Colonic mucosa (tissue), 4 donors: Measurements from ENCODE around the gene KIFAP3. TPM values are rescaled to one million over a fixed set of nuclear protein-coding genes. Genes with fewer than 3 reads are reported as not detected.

Experiments
- DNase-seq: peaks from one replicate; pipeline ENCODE4 v3.0.0-alpha.2; 2020
- H3K27ac ChIP-seq: fragments of 200-600 bp; one replicate; pipeline ENCODE4 v1.8.0; 2021
- H3K27me3 ChIP-seq: fragments of 200-600 bp; one replicate; pipeline ENCODE4 v1.8.0; 2021
- H3K36me3 ChIP-seq: fragments of 200-600 bp; one replicate; pipeline ENCODE4 v1.8.0; 2021
- H3K4me1 ChIP-seq: fragments of 200-600 bp; one replicate; pipeline ENCODE4 v1.8.0; 2021; ENCODE audit warnings: mild to moderate bottlenecking
- H3K4me3 ChIP-seq: fragments of 200-600 bp; one replicate; pipeline ENCODE4 v1.8.0; 2021
- H3K9ac ChIP-seq, 2 donors: one replicate each; pipeline ENCODE4 v1.7.0; 2013; ENCODE audit warnings: control low read depth in 2 of 2, low read depth in 2 of 2, low read length in 2 of 2
- H3K9me3 ChIP-seq: fragments of 200-600 bp; one replicate; pipeline ENCODE4 v1.8.0; 2021
- intact Hi-C: fragments of 100-400 bp; cut with DNase I; formaldehyde crosslinking; loops from one replicate; pipeline ENCODE4 v1.14.1; 2022
- total RNA-seq, 2 donors: library from RNA; stranded (reverse); fragmentation: NEBNext Ultra II Directional in 1 of 2; extraction: Animal tissue kit (Norgen Biotek cat#: 25700) in 1 of 2; gene quantifications; one replicate each; pipeline ENCODE4 v1.2.1, GENCODE V29; 2021
- TF ChIP-seq, protein P1 (sequence below): fragments of 200-600 bp; IDR thresholded peaks from one replicate; pipeline ENCODE4 v1.8.0; 2022; ENCODE audit warnings: antibody characterized with exemption, mild to moderate bottlenecking
- donor health status: healthy.
- donor health status: DM: no; HTN: no; CAD: no.
- donor health status: DM: no; HTN: no; CAD: no.

Gene KIFAP3
- total RNA-seq, 2 donors from 2014 or later: 18.3 to 27.6 TPM

DNA sequence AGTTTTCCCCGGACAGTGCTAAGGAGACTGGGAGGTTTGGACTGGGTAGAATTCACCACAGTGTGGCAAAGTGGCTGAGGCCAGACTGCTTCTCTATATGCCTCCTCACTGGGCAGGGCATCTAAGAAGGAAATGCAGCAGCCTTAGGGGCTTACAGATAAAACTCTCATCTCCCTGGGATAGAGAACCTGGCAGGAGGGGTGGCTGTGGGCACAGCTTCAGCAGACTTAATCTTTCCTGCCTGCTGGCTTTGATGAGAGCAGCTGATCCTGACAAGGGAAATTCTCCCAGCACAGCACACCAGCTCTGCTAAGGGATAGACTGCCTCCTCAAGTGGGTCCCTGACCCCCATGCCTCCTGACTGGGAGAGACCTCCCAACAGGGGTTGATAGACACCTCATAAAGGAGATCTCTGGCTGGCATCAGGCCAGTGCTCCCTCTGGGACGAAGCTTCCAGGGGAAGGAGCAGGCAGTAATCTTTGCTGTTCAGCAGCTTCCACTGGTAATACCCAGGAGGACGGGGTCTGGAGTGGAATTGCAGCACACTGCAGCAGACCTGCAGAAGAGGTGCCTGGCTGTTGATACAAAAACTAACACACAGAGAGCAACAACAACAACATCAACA, 25.2 kb downstream of the KIFAP3 start:
- H3K4me1 ChIP-seq: no peaks in the 10 kb centered on the region
- H3K9me3 ChIP-seq: no peaks in the 10 kb centered on the region
- intact Hi-C loops: no loop called here
- TF ChIP-seq, protein P1, sequence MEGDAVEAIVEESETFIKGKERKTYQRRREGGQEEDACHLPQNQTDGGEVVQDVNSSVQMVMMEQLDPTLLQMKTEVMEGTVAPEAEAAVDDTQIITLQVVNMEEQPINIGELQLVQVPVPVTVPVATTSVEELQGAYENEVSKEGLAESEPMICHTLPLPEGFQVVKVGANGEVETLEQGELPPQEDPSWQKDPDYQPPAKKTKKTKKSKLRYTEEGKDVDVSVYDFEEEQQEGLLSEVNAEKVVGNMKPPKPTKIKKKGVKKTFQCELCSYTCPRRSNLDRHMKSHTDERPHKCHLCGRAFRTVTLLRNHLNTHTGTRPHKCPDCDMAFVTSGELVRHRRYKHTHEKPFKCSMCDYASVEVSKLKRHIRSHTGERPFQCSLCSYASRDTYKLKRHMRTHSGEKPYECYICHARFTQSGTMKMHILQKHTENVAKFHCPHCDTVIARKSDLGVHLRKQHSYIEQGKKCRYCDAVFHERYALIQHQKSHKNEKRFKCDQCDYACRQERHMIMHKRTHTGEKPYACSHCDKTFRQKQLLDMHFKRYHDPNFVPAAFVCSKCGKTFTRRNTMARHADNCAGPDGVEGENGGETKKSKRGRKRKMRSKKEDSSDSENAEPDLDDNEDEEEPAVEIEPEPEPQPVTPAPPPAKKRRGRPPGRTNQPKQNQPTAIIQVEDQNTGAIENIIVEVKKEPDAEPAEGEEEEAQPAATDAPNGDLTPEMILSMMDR: no peak
- no peak overlapping the region for H3K27ac ChIP-seq
- no peak for DNase-seq
- no peak overlapping the region for H3K9ac ChIP-seq
- H3K27me3 ChIP-seq: no peaks in the 10 kb centered on the region
- H3K4me3 ChIP-seq: no peak overlapping the region
- no peaks in the 10 kb centered on the region for H3K36me3 ChIP-seq

DNA sequence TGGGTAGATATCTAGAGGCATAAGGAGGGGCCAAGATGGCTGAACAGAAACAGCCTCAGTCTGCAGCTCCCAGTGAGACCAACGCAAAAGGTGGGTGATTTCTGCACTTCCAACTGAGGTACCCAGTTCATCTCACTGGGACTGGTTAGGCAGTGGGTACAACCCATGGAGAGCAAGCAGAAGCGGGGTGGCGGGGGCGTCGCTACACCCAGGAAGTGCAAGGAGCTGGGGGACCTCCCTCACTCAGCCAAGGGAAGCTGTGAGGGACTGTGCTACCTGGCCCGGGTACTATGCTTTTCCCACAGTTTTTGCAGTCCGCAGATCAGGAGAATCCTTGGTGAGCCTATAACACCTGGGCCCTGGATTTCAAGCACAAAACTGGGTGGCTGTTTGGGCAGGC, 26.0 kb downstream of the KIFAP3 start:
- no peak for DNase-seq
- no peaks in the 10 kb centered on the region for H3K9me3 ChIP-seq

DNA sequence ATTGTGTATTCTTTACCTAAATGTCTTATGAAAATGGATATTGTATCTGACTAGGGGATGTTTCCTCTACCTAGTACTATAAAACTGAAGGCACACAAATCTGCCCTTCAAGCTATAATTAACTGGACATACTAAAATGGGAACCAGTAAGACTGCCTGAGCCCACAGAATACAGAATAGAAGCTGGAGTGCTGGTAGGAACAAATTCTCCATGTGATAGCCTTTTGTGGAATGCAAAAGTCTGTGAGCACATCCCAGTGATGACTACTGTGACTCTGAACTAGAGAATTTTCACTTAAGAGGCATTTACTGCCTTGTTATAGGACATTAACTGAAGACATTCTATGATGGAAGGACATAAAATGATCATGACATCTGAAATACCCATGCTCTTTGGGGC, 30.3 kb downstream of the KIFAP3 start:
- no peaks in the 10 kb centered on the region for H3K36me3 ChIP-seq
- no peak overlapping the region for H3K9ac ChIP-seq
- no peak for DNase-seq
- intact Hi-C loops: no loop called here
- H3K9me3 ChIP-seq: no peaks in the 10 kb centered on the region
- H3K4me3 ChIP-seq: no peak overlapping the region
- TF ChIP-seq, protein P1: no peak
- no peak overlapping the region for H3K27ac ChIP-seq
- no peaks in the 10 kb centered on the region for H3K27me3 ChIP-seq
- no peaks in the 10 kb centered on the region for H3K4me1 ChIP-seq

More for the DNA sequence above, 26.0 kb downstream of the KIFAP3 start:
- Histone ChIP-seq H3K4me3 (no peak overlapping the region), H3K4me1 (no peaks in the 10 kb centered on the region), H3K27me3 (no peaks in the 10 kb centered on the region), H3K27ac (no peak overlapping the region), H3K9ac (no peak overlapping the region), H3K36me3 (no peaks in the 10 kb centered on the region)
- TF ChIP-seq, protein P1: no peak
- intact Hi-C loops: no loop called here

DNA sequence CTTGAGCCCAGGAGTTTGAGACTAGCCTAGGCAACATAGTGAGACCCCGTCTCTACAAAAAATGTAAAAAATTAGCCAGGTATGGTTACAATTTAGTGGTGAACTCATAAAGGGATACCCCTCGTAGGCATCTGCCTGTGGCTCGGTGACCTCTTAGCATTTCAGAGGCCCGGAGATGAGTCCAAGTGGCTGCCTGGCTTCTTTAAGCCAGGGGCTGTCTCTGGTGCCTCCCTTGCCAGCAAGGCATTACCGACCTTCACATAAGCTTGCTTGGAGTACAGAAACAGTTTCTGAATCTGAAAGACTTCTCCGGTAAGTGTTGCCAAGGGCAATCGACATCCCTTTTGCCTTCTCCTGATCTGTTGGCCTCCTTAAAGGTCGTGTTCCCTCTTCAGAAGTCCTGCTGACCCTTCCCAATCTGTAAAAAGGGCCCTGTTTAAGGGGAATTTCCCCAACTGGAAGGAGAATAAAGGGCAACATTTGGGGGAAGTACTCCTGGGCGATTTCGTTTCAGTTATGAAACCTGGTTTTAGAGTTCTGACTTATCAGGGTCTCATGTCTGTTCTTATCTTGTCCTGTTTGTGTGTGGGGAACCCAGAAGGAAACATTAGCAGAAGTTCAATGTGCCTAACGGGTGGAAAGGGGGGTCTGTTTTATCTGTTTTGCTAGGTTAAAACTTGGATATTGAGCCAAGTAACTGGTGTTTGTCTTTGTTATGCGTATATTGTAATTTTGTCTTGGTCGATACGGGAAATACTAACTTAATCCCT, 32.9 kb downstream of the KIFAP3 start:
- TF ChIP-seq, protein P1: no peak
- Histone ChIP-seq H3K4me1 (no peaks in the 10 kb centered on the region), H3K9ac (no peak overlapping the region), H3K36me3 (no peaks in the 10 kb centered on the region), H3K4me3 (no peak overlapping the region), H3K27me3 (no peaks in the 10 kb centered on the region), H3K9me3 (no peaks in the 10 kb centered on the region), H3K27ac (no peak overlapping the region)
- DNase-seq: no peak
- intact Hi-C loops: no loop called here

DNA sequence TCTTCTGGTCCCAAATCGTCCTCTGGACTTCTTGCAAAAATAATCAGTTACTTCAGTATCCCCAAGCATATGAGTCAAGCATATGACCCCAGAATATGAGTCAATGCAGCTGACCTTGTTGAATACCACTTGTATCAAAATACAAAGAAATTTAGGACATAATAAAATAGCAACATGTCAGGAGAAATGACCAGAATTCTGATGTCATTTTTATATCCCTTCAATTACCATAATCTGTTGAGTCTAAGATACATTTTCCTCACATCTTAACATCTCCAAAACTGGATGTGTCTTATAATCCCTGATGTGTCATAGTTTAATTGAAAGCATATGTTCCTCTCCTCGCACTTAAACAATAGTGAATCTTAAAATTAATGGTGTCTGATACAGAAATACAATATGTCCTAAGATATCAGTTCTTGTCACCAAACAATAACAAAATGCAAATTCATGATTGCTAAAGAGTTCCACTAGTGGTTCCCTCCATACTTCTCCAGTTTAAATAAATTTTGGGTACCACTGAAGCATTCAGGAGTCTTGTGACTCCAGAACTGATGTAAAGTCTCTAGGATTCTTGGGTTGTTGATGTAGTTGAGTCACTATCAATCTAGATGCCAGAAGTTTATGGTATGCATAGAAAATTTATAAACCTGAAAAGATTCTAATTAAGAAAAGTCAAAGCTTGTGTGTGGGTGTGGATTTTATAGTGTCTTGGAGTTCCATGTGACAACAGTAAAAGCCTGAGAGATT, 41.8 kb downstream of the KIFAP3 start:
- no peak for DNase-seq
- H3K4me3 ChIP-seq: no peak overlapping the region
- intact Hi-C loops: no loop called here
- H3K9ac ChIP-seq: no peak overlapping the region
- H3K27ac ChIP-seq: no peak overlapping the region
- no peaks in the 10 kb centered on the region for H3K27me3 ChIP-seq
- no peaks in the 10 kb centered on the region for H3K36me3 ChIP-seq
- H3K4me1 ChIP-seq: no peaks in the 10 kb centered on the region
- no peaks in the 10 kb centered on the region for H3K9me3 ChIP-seq
- TF ChIP-seq, protein P1: no peak
